ENCODE measurements around the gene ATG12. TPM values are rescaled to one million over a fixed set of nuclear protein-coding genes. Genes with fewer than 3 reads are reported as not detected.
"Not testable (repeated sequence)": the region's sequence is repeated elsewhere in the genome, so short reads cannot be mapped to it uniquely, and the experiment has no call there.

Gene ATG12
- total RNA-seq: 10 to 100 TPM; 37.2 to 37.8 TPM

GRCh38 chr5:115841382-115842088 is at the start of gene ATG12, which contains the start of gene AP3S1:
ATG12 (minus strand) TSS chr5:115841565; CDS start chr5:115841552, 13 bp downstream.
AP3S1 (plus strand) TSS chr5:115841935; CDS start chr5:115842038, 103 bp downstream.
- ChIA-PET POLR2A (interaction anchor here (0.6 to 1.3 kb wide), 6 partner anchors 9 to 298 kb away, joined by 3 to 5 read pairs (median 4); no protein-coding TSS in a partner anchor), CTCF (interaction anchor here (0.8 to 2.3 kb wide), 6 partner anchors 9 to 244 kb away, joined by 3 to 7 read pairs (median 4); no protein-coding TSS in a partner anchor)
- Mint-ChIP-seq H3K27me3 (no peaks in the 10 kb centered on the region), H3K4me1 (ENCODE audit: low read depth) (peaks cover 49% of the 10 kb centered on the region), H3K9me3 (no peaks in the 10 kb centered on the region), H3K4me3 (peak within 1 kb of the TSS; percentile 95), H3K27ac (peak within 1 kb of the TSS; percentile 100), H3K36me3 (ENCODE audit: low read depth) (peaks cover 30% of the 10 kb centered on the region)
- DNase-seq (peak; percentile 95), ATAC-seq (peak; percentile 90)
- intact Hi-C loops (cut with micrococcal nuclease): loop anchor here (10.0 kb wide), 1 partner anchor 537 kb away; no protein-coding TSS in a partner anchor
- TF ChIP-seq CTCF (IDR thresholded peaks at IDR 0.05): no peak

GRCh38 chr5:115888027-115888426 is 46.7 kb upstream of the ATG12 start:
- Mint-ChIP-seq H3K9me3 (no peaks in the 10 kb centered on the region), H3K27me3 (no peaks in the 10 kb centered on the region), H3K4me3 (no peak overlapping the region), H3K4me1 (ENCODE audit: low read depth) (peaks cover 2% of the 10 kb centered on the region), H3K36me3 (ENCODE audit: low read depth) (peaks cover 5% of the 10 kb centered on the region), H3K27ac (no peak overlapping the region)
- POLR2A ChIA-PET: interaction anchor here (0.5 kb wide), 1 partner anchor 11 kb away, joined by 3 read pairs; no protein-coding TSS in a partner anchor
- ATAC-seq (no peak), DNase-seq (no peak)
- TF ChIP-seq CTCF (IDR thresholded peaks at IDR 0.05): no peak
- intact Hi-C loops (cut with micrococcal nuclease): no loop called here
- CTCF ChIA-PET: no interaction called here

GRCh38 chr5:115885208-115885607 is 43.8 kb upstream of the ATG12 start:
- ATAC-seq; POLR2A ChIA-PET; H3K4me1 Mint-ChIP-seq (ENCODE audit: low read depth); H3K9me3 Mint-ChIP-seq; H3K27ac Mint-ChIP-seq; H3K27me3 Mint-ChIP-seq; DNase-seq; CTCF ChIA-PET; intact Hi-C loops (cut with micrococcal nuclease); H3K4me3 Mint-ChIP-seq: not testable (repeated sequence)
- H3K36me3 Mint-ChIP-seq (ENCODE audit: low read depth): peaks cover 25% of the 10 kb centered on the region

- Mint-ChIP-seq H3K4me1 (ENCODE audit: low read depth) (peaks cover 2% of the 10 kb centered on the region), H3K27me3 (no peaks in the 10 kb centered on the region), H3K9me3 (peaks cover 9% of the 10 kb centered on the region), H3K4me3 (no peak overlapping the region), H3K27ac (no peak overlapping the region), H3K36me3 (ENCODE audit: low read depth) (peaks cover 27% of the 10 kb centered on the region)
- DNase-seq (no peak), ATAC-seq (no peak)
- ChIA-PET POLR2A (no interaction called here), CTCF (no interaction called here)
- no peak for TF ChIP-seq CTCF (IDR thresholded peaks at IDR 0.05)
- intact Hi-C loops (cut with micrococcal nuclease): no loop called here
Measured at GRCh38 chr5:115884704-115885103, 43.3 kb upstream of the ATG12 start.

- H3K9me3 Mint-ChIP-seq; H3K27ac Mint-ChIP-seq; POLR2A ChIA-PET; CTCF ChIA-PET; ATAC-seq; H3K4me3 Mint-ChIP-seq; H3K4me1 Mint-ChIP-seq (ENCODE audit: low read depth); H3K27me3 Mint-ChIP-seq; intact Hi-C loops (cut with micrococcal nuclease); DNase-seq: not testable (repeated sequence)
- H3K36me3 Mint-ChIP-seq (ENCODE audit: low read depth): peaks cover 42% of the 10 kb centered on the region
Measured at GRCh38 chr5:115882434-115882833, 41.1 kb upstream of the ATG12 start.

GRCh38 chr5:115877342-115877741 is 36.0 kb upstream of the ATG12 start:
- intact Hi-C loops (cut with micrococcal nuclease); POLR2A ChIA-PET; ATAC-seq; H3K4me3 Mint-ChIP-seq; CTCF ChIA-PET; DNase-seq; H3K27ac Mint-ChIP-seq; H3K9me3 Mint-ChIP-seq; H3K4me1 Mint-ChIP-seq (ENCODE audit: low read depth); H3K27me3 Mint-ChIP-seq: not testable (repeated sequence)
- peaks cover 63% of the 10 kb centered on the region for H3K36me3 Mint-ChIP-seq (ENCODE audit: low read depth)

All from activated CD8-positive, alpha-beta T cell treated with anti-CD3 and anti-CD28 coated beads for 36 hours (primary cell).